Ovary (tissue), 9 donors: ENCODE data around the gene FARP2. TPM values are rescaled to one million over a fixed set of nuclear protein-coding genes. Genes with fewer than 3 reads are reported as not detected.

Experiments used
- DNase-seq, 5 donors: peaks; one replicate each; pipeline ENCODE4 v3.0.0-alpha.2; 2019 to 2020
- H3K27ac ChIP-seq, 2 donors: fragments of 200-600 bp; one replicate each; pipeline versions ENCODE4 v1.5.1 to v1.8.0; 2019 to 2022
- H3K27me3 ChIP-seq: fragments of 200-600 bp; one replicate; pipeline ENCODE4 v1.8.0; 2022
- H3K36me3 ChIP-seq: fragments of 200-600 bp; sonication (generic); one replicate; pipeline ENCODE4 v1.5.1; 2019
- H3K4me1 ChIP-seq: one replicate; pipeline ENCODE4 v1.8.1; 2013; ENCODE audit warnings: mild to moderate bottlenecking, moderate library complexity; ENCODE audit not compliant: insufficient read depth
- H3K4me3 ChIP-seq: fragments of 200-600 bp; sonication (generic); one replicate; pipeline ENCODE4 v1.5.1; 2017
- H3K9me3 ChIP-seq, 2 donors: fragments of 200-600 bp in 1 of 2; sonication (generic) in 1 of 2; one replicate each; pipeline versions ENCODE4 v1.5.1 to v1.8.1; 2013 to 2019; ENCODE audit warnings: mild to moderate bottlenecking in 1 of 2, moderate library complexity in 1 of 2
- EP300 ChIP-seq: sonication (generic); formaldehyde crosslinking; IDR thresholded peaks from one replicate; pipeline ENCODE4 v1.6.1; 2017; ENCODE audit warnings: antibody characterized with exemption
- POLR2A ChIP-seq: fragments of 450-650 bp; IDR thresholded peaks from one replicate; pipeline ENCODE4 v1.6.1; 2017; ENCODE audit warnings: antibody characterized with exemption, mild to moderate bottlenecking, moderate library complexity
- WGBS, 3 donors: extraction: QIAGEN DNeasy Blood & Tissue Kit in 1 of 3; methylation state at CpG; one replicate each; pipeline versions ENCODE4 v1.1.5 to v1.1.7; 2013 to 2017; 5-methylcytosine and 5-hydroxymethylcytosine counted together
- intact Hi-C, 4 donors: fragments of 100-400 bp; cut with DNase I; formaldehyde crosslinking; loops; one replicate each; pipeline versions ENCODE4 v1.11.0 to v1.15.1; 2022 to 2023
- polyA plus RNA-seq, 2 donors: library from polyadenylated mRNA; stranded (reverse); fragments of 200-250 nt in 1 of 2; fragments of 350-450 nt in 1 of 2; fragmentation: Illumina TruSeq in 1 of 2; extraction: RNeasy Lipid Tissue Mini Kit (QIAGEN cat#74804) in 1 of 2; gene quantifications; one replicate each; pipeline ENCODE4 v1.2.3, GENCODE V29; 2013 to 2014
- total RNA-seq, 7 donors: library from RNA; depleted of rRNA in 2 of 7; stranded (reverse); fragments of >200 nt in 2 of 7; fragmentation: NEBNext Ultra II Directional in 3 of 7; extraction: Animal tissue kit (Norgen Biotek cat#: 25700) in 3 of 7; gene quantifications; one replicate each; pipeline versions ENCODE4 v1.1.0 to v1.2.4, GENCODE V29; 2016 to 2023
- TF ChIP-seq, protein P1 (sequence below), 3 donors: fragments of 450-650 bp in 2 of 3; fragments of 200-600 bp in 1 of 3; IDR thresholded peaks; one replicate each; pipeline versions ENCODE4 v1.5.1 to v1.8.0; 2016 to 2022; ENCODE audit warnings: antibody characterized with exemption in 3 of 3, mild to moderate bottlenecking in 1 of 3
- donor health status: DM: no; HTN: no; CAD: no; lungs with moderate emphysema.
- donor health status: DM: no; HTN: no; CAD: no.
- donor health status: Bipolar disorder and iron deficiency.
- donor health status: DM: yes; HTN: yes; CAD: no.
- donor health status: DM: no; HTN: no; CAD: no.
- donor health status: DM: yes; HTN: yes; CAD: no.

Gene FARP2
- total and polyA plus RNA-seq, 9 donors, result 13.5 to 62.1 (median 39.5) TPM

DNA sequence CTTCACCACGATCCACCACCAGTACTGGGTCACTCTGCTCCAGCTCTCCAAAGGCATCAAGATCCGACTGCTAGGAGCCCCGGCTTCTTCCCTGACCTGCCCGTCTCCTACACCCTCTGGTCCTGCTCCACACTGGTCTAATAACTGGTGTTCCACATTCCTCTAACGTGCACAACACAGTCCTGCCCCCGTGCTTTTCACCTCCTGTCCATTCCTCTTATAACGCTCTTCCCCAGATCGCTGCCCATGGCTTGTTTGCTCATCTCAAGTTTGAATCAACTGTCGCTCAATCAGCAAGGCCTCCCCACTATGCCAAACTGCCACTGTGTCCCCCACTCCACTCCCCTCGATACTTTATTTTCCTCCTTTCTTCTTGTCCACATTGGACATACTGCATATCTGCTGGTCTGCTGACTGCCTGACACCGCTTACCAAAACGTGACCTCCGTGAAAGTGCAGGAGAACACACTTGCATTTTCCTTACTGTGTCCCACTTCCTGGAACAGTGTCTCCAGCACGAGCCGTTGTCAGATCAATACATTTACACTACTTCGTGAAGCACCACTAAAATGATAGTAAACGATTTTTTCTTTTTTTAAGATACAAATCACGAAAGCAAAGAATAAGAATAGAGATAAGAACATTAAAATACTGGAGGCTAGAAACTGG is 47.1 kb upstream of the FARP2 start:
- intact Hi-C loops, result no loop called here
- DNase-seq, result no peak
- Histone ChIP-seq H3K4me3 (no peak overlapping the region), H3K27me3 (no peaks in the 10 kb centered on the region), H3K36me3 (no peaks in the 10 kb centered on the region), H3K9me3 (no peaks in the 10 kb centered on the region), H3K27ac (no peak overlapping the region), H3K4me1 (peaks cover 13% of the 10 kb centered on the region)
- WGBS, 3 donors, result 81 to 89% (median 89%) methylated on average over 18 of the region's 18 CpGs
- TF ChIP-seq, protein P1, sequence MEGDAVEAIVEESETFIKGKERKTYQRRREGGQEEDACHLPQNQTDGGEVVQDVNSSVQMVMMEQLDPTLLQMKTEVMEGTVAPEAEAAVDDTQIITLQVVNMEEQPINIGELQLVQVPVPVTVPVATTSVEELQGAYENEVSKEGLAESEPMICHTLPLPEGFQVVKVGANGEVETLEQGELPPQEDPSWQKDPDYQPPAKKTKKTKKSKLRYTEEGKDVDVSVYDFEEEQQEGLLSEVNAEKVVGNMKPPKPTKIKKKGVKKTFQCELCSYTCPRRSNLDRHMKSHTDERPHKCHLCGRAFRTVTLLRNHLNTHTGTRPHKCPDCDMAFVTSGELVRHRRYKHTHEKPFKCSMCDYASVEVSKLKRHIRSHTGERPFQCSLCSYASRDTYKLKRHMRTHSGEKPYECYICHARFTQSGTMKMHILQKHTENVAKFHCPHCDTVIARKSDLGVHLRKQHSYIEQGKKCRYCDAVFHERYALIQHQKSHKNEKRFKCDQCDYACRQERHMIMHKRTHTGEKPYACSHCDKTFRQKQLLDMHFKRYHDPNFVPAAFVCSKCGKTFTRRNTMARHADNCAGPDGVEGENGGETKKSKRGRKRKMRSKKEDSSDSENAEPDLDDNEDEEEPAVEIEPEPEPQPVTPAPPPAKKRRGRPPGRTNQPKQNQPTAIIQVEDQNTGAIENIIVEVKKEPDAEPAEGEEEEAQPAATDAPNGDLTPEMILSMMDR (IDR thresholded peaks at IDR 0.05), result no peak
- TF ChIP-seq POLR2A (no peak), EP300 (no peak)

DNA sequence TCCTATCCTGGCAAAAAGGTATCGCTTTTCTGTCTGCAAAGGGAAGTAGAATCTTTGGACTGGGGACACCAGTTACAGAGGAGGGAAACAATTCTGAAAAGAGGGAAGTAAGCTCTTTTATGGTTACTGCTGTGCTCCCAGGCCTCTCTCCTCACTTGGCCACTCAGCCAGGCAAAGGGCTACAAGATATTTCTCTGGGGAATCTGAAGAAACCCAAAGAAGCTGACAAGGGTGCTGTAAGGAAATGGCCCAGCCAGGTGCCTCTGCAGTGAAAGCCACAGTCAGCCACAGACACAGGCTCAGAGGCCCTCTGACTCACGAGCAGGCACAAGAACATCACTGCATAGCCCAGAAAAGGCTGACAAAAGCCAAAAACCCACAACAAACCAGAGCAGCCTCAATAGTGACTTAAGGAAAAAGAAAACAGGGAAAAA is 46.4 kb upstream of the FARP2 start:
- no peak overlapping the region for H3K4me3 ChIP-seq
- H3K27ac ChIP-seq, result no peak overlapping the region
- WGBS, 3 donors, result 48 to 76% (median 49%) methylated on average over 2 of the region's 2 CpGs

DNA sequence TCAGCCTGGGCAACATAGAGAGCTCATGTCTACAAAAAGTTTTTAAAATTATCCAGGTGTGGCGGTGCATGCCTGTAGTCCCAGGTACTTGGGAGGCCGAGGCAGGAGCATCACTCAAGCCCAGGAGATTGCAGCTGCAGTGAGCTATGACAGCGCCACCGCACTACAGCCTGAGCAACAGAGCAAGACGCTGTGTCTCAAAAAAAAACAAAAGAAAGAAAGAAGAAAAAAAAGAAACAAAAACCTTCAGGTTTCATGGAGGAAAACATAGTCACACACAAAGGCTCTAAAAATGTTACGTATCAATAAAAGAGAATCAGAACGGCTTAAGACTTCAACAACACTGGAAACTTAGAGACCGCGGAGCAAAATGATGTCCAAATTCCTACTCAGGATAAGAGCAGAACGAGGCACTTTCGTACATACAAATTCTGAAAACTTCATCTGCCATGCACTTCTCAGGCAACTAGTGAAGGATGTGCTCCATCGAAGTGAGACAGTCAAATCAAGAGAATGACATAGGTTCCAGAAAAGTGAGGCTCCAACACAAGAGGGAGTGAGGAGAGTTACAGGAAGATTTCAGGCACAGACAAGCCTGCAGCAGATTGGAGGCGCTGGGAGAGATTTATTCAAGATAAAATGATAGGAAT is 45.0 kb upstream of the FARP2 start:
- intact Hi-C loops, result no loop called here
- Histone ChIP-seq H3K4me3 (no peak overlapping the region), H3K27me3 (no peaks in the 10 kb centered on the region), H3K9me3 (no peaks in the 10 kb centered on the region), H3K4me1 (peaks cover 13% of the 10 kb centered on the region), H3K27ac (no peak overlapping the region), H3K36me3 (no peaks in the 10 kb centered on the region)
- no peak for TF ChIP-seq EP300
- TF ChIP-seq, protein P1 (IDR thresholded peaks at IDR 0.05), result no peak
- TF ChIP-seq POLR2A, result no peak
- WGBS, 3 donors, result 88 to 90% (median 89%) methylated on average over 13 of the region's 13 CpGs
- no peak for DNase-seq

More for the DNA sequence above, 46.4 kb upstream of the FARP2 start:
- Histone ChIP-seq H3K36me3 (no peaks in the 10 kb centered on the region), H3K9me3 (no peaks in the 10 kb centered on the region), H3K27me3 (no peaks in the 10 kb centered on the region), H3K4me1 (peaks cover 13% of the 10 kb centered on the region)
- no peak for DNase-seq
- intact Hi-C loops, result no loop called here
- TF ChIP-seq, protein P1 (IDR thresholded peaks at IDR 0.05), result no peak
- TF ChIP-seq EP300, result no peak
- TF ChIP-seq POLR2A, result no peak

DNA sequence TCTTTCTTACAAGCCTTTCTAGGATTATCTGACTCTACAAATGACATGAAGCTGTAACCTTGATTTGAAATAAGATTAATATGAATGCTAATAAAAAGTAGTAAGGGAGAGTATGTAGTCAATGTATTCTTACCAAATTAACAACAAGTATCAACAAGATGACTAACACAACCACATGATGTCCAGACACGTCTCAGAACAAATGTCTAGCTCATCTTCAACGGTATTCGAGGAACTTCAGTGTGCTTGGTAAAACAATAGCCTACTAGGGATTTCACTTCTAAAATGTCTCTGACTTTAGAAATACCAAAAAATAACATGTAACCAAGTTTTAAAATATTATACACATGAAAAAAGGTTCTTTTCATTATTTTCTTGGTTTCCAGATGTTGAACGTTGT is 44.0 kb upstream of the FARP2 start:
- Histone ChIP-seq H3K9me3 (no peaks in the 10 kb centered on the region), H3K27me3 (no peaks in the 10 kb centered on the region), H3K4me1 (peaks cover 17% of the 10 kb centered on the region), H3K27ac (no peak overlapping the region), H3K4me3 (no peak overlapping the region), H3K36me3 (no peaks in the 10 kb centered on the region)
- intact Hi-C loops, result no loop called here
- DNase-seq, result no peak
- WGBS, 3 donors, result 70 to 74% (median 71%) methylated on average over 4 of the region's 4 CpGs
- TF ChIP-seq, protein P1 (IDR thresholded peaks at IDR 0.05), result no peak
- TF ChIP-seq POLR2A, result no peak
- no peak for TF ChIP-seq EP300
